ENCODE measurements around the gene TRAF3.

Gene TRAF3

DNA sequence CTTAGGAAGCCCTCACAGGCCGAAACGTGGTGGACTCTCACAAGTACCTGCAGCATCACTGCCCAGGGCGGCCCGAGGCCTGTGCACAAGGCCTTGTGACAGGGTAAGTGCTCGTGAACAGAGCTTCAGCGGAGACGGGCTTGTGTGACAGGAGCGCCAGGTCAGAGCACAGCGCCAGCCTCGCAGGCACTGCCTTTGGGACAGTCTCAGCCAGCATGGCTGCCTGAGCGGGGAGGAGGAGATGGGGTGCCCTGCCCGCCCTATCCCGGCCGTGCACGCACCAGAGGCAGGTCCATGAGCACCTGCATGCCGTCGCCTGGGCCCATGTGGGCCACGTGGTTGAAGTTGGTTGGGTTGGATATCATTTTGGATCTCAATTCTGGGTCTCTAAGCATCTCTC is 162.1 kb downstream of the TRAF3 start:
- no peak for DNase-seq (ENCODE audit: low spot score)

DNA sequence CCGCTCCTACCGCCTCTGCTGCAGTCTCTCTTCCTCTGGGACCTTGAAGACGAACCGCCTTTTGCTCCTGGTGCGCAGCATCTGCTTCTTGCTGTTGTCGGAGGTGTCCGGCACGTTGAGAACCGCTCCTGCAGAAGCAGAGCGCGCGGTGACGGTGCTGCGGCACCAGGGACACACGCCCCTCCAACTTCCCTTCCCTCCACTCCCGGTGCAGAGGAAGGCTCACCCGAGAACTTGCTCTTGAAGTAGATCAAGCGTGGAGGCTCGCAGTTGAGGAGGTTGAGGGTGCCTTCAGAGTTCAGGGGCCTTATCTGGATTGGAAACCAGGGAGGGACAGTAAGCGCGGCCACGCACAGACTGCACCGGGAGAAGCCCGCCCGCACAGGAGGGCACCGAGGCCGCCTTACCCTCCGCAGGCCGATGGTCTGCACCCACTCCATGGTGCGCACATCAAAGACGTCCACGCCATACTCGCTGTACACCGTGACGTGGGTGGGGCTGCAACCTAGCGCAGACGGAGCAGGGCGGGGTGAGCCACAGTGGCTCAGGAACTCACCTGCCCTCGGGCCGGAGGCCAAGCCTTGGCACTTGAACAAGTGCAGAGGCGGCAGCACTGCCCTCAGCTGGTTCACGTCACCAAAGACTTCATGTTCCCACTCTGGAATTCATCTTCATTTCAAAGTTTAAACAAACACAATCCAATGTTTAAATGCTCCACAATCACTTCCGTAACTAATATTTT is 162.7 kb downstream of the TRAF3 start:
- DNase-seq (ENCODE audit: low spot score), result no peak

DNA sequence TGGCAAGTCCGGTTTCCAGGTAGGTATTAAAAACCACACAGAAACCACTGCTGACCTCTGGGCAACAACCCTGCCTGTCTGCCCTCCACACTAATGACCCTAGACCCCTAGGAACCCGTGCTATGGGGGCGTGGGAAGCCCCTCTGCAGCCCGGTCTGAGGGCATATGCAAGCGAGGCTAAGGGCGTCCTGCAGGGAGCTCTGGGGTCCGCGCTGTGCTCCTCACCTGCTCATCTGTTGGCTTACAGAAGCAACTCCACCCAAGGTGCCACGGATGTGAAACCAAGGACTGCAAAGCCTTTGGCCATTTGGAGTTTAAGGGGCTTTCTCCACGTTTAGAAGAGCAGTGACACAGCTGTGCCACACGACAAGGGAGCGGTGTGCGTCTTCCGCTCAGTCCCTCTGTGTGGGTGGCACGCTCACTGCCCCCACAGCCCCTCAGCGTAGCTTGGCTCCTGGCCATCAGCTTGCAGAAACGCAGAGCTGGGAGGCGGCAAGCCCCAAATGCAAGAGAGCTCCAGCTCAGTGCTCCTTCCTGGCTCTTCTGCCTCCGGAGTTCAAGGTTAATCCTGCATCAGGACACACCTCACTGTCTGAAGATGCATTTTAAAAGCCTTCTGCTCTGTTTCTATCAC is 163.6 kb downstream of the TRAF3 start:
- DNase-seq (ENCODE audit: low spot score), result no peak

DNA sequence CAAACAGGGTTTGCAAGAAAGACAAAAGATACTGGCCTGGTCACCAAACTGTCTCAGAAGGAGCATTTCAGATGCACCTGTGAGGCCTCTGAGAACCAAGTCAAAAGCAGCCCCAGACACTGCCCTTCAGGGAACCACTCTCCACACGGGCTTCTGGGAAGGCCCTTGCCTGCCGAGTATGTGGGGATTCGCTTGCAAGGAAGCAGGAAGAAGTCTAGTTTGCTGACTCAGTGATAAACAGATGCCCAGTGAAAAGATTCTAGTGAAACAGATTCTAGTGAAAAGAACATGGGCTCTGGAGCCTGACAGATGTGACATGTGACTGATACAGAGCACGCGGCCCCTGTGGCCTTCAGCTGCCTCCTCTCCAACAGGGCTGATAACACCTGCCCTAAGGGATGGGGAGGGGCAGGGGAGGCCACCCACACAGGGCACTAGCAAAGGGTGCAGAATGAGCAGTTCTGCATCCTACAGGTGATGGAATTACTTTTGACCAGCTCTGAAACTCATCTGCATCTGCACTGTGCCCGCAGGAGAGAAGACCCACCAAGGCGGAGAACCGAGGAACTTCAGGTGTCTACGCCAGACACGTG is 164.3 kb downstream of the TRAF3 start:
- no peak for DNase-seq (ENCODE audit: low spot score)

DNA sequence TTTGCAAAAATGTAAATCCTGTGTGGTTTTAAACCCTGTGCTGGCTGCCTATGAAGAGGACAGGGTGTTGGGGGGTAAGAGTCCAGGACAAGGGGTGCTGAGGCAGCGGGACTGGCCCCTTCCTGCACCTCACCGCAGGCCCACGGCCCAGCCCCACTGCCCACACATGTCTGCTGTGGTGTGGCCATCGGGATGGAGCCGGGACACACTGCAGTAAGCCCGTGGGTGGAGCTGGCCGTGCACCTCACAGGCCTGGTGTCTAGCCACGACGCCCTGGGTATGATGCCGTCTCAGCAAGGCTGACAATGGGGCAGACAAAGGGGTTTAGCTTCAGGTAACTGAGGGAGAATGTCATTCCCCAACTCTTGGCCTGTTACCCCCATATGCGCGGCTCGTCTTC is 164.8 kb downstream of the TRAF3 start:
- no peak for DNase-seq (ENCODE audit: low spot score)

DNA sequence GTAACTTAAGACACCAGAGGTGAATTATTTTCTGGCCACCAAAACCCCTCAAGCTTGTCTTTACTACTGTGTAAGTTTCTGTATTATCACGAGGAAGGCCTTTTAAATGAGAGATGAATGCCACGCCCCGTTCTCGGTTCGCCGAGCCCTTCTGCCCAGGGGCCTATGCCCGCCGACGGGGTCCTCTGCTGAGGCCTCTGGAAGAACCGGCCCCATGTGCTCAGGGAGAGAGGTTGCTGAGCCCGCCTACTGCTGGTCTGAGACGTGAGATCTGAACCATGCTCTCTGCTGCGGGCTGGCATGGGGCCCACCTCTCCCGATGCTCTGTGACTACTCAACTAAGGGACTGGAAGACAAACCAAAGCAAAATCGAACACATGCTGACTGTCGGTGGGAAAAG is 166.2 kb downstream of the TRAF3 start:
- DNase-seq (ENCODE audit: low spot score), result no peak

DNA sequence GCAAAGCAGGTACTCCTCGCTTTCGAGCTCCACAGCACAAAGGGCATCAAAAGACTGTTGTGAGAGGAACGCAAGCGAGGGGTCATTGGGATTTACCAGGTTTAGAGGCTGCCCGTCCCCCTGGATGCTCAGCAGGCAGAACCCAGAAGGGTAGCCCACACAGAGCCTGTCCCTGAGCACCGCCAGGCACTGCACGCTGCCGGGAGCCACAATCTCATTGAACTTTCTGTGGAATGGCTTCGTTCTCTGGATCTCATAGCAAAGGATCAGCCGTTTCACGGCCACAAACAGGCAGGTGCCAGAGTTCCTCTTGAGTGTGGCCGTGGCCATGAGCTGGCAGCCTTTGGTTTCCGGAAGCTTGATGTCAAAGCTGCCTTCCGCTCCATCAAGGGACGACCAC is 166.7 kb downstream of the TRAF3 start:
- no peak for DNase-seq (ENCODE audit: low spot score)

DNA sequence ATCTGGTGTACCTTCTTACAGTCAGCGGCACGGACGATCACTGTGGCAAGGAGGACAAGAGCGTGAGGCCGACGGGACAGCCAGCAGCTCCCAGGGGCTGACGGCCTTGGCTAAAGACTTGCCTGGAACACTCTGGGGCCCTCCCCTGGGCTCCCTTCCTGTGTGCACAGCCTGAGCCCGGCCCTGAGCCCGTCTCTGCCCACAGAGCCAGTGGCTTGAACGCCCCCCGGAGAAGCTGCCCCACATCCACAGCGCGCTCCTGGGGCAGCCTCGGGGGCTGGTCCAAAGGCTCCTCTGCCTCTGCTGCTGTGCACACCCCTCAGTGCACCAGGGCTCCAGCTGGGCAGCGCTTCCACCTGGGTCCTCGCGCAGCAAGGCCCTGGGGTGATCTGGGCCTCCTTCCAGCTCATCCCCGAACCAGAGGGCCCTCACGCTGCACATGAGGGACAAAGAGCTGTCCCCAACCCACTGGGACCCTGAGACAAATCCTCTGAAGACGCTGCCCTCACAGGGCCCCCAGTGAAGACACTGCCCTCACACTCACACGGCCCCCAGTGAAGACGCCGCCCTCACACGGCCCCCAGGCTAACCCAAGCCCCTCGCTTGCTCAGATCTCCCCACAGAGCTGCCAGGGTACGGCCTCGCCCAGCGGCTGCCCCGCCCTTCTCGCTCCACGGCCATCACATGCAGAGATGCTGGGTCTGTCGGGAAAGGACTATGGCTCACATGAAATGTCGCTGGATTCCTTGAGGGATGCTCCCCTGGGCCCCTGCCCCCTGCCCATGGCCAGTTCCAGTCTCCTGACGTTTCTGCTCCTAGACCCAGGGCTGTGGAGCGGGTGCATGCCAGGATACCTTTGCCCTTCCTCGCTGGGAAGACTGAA is 167.4 kb downstream of the TRAF3 start:
- no peak for DNase-seq (ENCODE audit: low spot score)

DNA sequence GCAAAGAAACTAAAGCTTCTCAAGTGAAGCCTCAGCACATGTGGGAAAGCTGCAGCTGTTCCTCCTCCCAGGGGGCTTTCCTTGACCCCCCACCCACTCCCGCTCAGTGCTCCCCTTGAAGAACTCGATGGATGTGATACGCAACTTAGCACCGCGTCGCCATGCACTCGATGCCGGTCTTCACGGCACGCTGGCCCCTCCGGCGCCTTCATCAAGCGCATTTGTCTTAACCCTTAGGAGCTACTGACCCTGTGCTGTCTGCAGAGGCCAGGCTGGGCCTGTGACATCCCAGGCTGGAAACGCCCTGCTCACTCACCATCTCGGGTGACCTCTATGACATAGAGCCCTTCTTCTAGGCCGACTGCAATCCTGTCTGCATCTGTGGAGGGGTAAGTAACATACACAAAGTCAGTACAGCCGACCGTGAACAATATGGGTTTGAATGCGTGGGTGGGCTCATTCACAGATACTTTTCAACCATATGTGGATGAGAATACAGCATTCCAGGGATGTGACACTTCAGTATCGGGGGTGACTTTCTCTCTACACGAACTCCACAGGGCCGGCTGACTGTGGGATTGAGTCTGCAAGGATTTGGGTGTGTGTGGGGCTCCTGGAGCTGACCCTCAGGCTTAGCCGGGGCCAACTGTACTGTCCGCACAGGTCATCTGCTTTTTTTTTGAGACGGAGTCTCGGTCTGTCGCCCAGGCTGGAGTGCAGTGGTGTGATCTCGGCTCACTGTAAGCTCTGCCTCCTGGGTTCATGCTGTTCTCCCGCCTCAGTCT is 168.3 kb downstream of the TRAF3 start:
- DNase-seq (ENCODE audit: low spot score), result no peak

DNA sequence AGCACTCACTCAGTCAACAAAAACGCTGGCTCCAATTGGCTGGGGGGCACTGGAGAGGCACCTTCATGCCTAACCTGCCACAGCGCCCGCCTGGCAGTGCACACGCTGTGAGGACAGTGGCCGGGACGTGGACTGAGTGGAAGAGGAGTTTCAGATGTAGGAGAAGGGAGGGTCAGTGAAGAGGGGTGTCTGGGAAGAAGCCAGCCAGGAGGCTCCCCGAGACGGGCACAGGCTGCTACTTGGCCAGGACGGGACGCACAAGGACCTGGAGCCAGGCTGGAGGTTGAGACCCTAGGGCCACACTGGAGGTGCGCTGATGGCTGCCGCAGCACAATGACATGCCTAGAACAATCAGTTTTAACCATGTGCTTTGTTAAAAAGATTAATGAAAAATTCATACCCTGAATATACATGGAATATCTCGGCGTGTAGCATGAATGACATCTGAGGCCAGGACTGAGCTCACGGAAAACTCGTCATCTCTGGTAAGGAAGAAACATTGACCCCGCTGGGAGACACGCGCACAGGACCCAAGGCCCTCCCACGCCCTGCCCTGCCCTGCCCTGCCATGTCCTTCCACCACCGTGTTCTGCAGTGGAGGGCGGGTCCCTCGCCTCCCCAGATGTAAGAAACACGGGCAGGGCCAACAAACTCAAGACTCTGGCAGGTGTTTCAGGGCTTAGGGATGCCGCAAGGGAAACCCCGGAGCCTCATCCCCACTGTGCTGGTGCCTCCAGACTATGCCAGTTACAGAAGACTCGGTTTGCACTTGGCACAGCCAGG is 170.3 kb downstream of the TRAF3 start:
- DNase-seq (ENCODE audit: low spot score), result no peak

DNA sequence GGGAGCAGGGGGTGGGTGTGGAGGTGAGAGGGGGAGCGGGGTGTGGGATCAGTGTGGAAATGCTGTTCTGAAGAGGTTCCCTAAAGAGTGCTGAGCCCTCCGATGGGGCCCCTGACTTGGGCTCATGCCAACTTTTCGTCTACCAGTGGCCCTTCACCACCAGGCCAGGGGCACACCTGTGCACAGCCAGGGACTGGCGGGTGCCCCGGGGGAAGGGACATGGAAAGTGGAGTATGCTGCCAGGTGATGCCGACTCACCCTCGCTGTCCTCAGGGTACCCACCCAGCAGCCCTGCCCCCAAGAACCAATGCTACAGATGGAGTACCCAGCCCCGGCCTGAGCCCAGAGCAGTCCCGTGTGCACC is 171.4 kb downstream of the TRAF3 start:
- no peak for DNase-seq (ENCODE audit: low spot score)

DNA sequence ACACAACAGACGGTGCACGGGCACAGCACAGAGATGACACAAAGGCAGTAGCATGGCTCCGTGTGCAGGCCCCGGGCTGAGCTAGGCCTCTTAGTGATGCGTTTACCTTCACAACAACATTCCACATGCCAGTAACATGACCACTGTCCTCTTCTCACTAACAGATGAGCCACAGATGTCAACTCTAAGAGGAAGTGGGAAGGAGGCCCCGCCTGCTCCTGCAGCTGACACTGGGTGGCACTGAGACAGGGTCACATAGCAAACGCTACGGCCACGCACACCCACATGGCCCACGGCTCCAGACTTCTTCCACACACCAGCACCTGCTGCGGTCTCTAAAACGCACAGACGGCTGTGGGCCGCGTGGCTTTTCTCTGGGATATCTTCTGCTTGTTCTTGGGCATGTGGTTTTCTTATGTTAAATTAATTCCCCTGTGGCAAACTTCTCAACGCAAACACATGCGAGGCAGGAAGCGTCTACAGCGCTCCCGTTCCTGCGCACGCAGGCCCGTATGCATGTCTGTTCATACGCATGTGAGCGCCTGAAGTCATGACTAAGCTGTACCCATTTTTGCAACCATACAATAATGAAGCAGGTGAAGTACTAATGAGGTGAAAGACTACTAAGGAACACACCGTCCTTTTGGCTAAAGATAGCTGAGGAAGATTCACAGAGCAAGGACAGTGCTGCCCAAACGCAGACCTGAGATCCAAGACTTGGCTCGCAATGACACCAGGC is 172.0 kb downstream of the TRAF3 start:
- no peak for DNase-seq (ENCODE audit: low spot score)

DNA sequence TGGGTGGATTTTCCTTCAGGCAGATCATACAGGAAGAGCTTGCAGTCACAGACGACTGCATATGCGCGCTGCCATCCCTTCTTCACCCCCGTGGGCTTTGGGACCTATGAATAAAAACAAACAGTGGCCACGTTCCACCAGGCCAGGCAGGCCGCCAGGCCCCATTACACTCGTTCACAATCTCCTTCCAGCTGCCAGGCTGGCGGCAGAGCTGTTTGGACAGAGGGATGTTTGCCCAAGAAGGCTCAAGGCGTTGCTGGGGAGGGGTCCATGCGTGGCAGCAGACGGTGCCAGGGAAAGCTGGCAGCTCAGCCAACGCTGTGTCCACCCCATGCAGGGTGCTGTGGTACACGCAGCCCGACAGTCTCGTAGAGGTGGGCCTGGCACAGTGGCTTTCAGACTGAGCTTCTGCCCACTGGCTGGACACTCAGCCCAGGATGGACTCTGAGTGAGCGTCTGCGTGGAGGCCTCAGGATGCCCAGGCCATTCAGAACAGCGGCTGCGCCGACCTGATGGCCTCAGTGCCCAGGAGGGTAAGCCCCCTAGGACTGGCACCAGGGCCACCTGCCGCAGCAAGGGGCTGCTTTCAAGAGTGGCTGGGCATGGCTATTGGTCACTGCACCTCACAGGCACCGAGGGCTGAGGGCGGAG is 172.7 kb downstream of the TRAF3 start:
- DNase-seq (ENCODE audit: low spot score), result no peak

DNA sequence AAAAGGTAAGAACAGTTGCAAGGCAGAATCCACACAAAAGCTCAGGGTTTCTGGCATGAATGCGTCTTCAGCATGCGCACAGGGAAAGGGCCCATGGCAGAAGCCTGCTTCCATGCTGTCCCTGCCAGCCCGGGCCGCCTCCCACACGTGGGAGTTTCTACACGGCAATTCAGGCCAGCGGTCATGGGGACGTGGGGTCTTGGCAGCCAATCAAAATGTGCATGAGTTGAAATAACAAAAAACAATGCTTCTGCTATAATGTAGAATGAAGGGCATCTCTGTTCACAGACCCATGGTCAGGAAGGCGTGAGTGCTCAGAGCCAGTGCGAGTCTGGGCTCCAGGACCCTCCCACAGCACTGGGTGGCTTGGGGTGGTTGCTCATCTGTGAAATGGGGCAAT is 173.8 kb downstream of the TRAF3 start:
- no peak for DNase-seq (ENCODE audit: low spot score)

DNA sequence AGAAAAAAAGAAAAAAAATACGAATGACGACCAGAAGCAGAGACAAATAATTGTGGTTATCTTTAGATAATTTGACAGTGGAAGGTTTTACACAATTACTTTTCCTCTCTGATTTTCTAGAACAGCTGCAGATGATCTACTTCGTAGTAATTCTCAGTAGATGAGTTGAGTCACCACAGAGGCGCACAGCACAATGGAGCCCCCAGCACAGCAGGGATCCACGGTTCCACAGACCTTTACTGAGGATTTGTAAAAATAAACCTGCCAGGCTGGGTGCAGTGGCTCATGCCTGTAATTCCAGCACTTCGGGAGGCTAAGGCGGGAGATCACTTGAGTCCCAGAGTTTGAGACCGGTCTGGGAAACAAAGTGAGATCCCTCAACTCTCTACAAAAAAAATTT is 174.6 kb downstream of the TRAF3 start:
- no peak for DNase-seq (ENCODE audit: low spot score)

DNA sequence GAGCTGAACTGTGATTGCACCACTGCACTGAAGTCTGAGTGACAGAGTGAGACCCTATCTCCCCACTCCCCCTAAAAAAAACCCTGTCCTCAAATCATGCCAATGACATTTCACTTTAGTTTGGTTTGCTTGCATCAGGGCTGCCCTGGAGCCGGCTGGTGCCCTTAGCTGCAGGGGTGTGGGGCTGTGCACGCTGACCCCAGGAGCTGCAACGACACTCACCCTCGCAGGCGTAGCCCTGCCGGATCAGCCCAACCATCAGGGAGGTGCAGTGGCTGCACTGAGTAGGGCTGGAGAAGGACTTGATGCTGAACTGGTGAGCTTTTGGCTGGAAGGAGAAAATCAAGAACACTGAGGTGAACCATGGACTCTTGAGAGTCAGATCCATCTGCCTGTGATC is 175.0 kb downstream of the TRAF3 start:
- DNase-seq (ENCODE audit: low spot score), result no peak

DNA sequence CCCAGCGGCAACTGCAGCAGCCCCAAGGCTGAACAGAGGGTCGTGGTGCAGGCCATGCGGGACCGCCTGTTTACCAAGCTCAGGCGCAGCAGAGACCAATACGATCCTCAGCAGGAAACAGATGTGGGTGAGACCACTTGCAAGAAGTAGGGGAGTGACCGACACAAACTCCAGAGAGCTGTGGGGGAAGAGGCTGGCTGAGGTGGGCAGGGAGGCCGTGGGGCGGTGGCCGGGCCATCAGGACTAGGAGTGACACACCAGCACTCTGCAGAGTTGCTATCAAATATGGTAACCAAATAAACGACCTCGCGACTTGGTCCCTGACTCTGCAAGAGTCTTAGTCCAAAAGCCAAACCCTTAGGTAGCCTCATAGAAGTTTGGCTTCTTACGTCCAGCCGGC is 175.9 kb downstream of the TRAF3 start:
- no peak for DNase-seq (ENCODE audit: low spot score)

DNA sequence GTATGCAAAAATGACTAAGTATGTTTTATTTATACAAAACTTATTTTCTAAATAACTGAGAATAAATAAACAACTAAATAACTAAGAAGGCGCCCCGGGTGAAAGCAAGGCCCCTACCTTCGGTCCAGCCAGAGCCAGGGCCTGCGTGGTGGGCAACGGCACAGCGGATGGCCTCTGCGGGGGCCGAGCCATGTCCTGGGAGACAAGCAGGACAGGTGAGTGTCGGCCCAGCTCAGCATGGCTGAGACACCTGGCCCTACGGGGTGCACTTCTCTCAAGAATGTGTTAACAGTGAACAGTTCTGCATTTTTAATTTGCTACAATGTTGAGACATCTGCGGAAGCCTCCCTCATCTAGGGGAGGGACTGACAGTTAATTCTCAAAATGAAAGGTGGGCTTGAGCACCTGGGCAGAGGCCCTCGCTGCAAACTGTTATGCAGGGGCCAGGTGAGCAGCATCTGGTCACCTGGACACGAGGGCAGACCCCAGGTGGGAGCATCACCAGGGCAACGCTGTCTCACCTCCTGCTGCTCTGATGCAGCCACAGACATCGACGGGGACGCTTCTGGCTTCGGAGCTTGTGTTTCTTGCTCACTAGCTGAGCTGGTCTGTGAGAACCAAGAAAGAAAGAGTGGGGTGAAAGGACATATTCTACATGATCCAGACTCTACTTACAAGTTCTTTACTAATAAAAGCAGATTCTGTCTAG is 177.0 kb downstream of the TRAF3 start:
- DNase-seq (ENCODE audit: low spot score), result no peak

Measured in activated CD4-positive, alpha-beta T cell treated with anti-CD3 and anti-CD28 coated beads, Interleukin-2, Interleukin-4, amounts not matched to agents 100 ng/mL and 50 ng/mL, durations not matched to agents 16 hours and 8 hours (primary cell).